BLaER1 (cell line): Measurements from ENCODE around the gene TRIM28.
"Not testable (repeated sequence)": the region's sequence is repeated elsewhere in the genome, so short reads cannot be mapped to it uniquely, and the experiment has no call there.

Experiments used
- H3K27ac ChIP-seq: shearing (Covaris generic); formaldehyde crosslinking; 2 replicates; pipeline ENCODE4 v1.8.1; 2022
- H3K27me3 ChIP-seq: shearing (Covaris generic); formaldehyde crosslinking; 2 replicates; pipeline ENCODE4 v1.8.1; 2022
- H3K36me3 ChIP-seq: shearing (Covaris generic); formaldehyde crosslinking; 2 replicates; pipeline ENCODE4 v1.8.1; 2022
- H3K4me1 ChIP-seq: shearing (Covaris generic); formaldehyde crosslinking; 2 replicates; pipeline ENCODE4 v1.8.1; 2022
- H3K4me2 ChIP-seq: shearing (Covaris generic); formaldehyde crosslinking; 2 replicates; pipeline ENCODE4 v1.8.1; 2022
- H3K4me3 ChIP-seq: shearing (Covaris generic); formaldehyde crosslinking; 2 replicates; pipeline ENCODE4 v1.8.1; 2022
- H3K9ac ChIP-seq: shearing (Covaris generic); formaldehyde crosslinking; 2 replicates; pipeline ENCODE4 v1.8.1; 2022
- H3K9me3 ChIP-seq: shearing (Covaris generic); formaldehyde crosslinking; 2 replicates; pipeline ENCODE4 v1.8.1; 2022
- H4K20me1 ChIP-seq: shearing (Covaris generic); formaldehyde crosslinking; 2 replicates; pipeline ENCODE4 v1.8.1; 2022
- Cebpa-rat ChIP-seq: shearing (Covaris generic); IDR thresholded peaks from 2 replicates; pipeline ENCODE4 v1.8.1; 2022

TRIM28 gene

GRCh38 chr19:58575183-58576041 lies 31.5 kb downstream of the TRIM28 start:
- no peak for TF ChIP-seq Cebpa-rat
- peak overlapping the region; percentile 82 for H3K4me3 ChIP-seq
- peak overlapping the region; percentile 72 for H3K27ac ChIP-seq
- H3K4me1 ChIP-seq, result peaks cover 72% of the 10 kb centered on the region
- H4K20me1 ChIP-seq, result peaks cover 15% of the 10 kb centered on the region
- no peaks in the 10 kb centered on the region for H3K27me3 ChIP-seq
- peak overlapping the region; percentile 98 for H3K4me2 ChIP-seq
- H3K9ac ChIP-seq, result peak overlapping the region; percentile 83
- H3K9me3 ChIP-seq, result no peaks in the 10 kb centered on the region
- H3K36me3 ChIP-seq, result peaks cover 11% of the 10 kb centered on the region; the same call in 1 of the 2 replicates

- H4K20me1 ChIP-seq, result peaks cover 29% of the 10 kb centered on the region
- H3K27me3 ChIP-seq, H3K9ac ChIP-seq, H3K4me3 ChIP-seq, H3K27ac ChIP-seq, H3K9me3 ChIP-seq: not testable (repeated sequence)
- peak overlapping the region; percentile 64 for H3K4me2 ChIP-seq
- peaks cover 30% of the 10 kb centered on the region for H3K36me3 ChIP-seq
- peaks cover 51% of the 10 kb centered on the region for H3K4me1 ChIP-seq
Observed at GRCh38 chr19:58577581-58577980, 33.7 kb downstream of the TRIM28 start.

- Histone ChIP-seq H4K20me1 (peaks cover 35% of the 10 kb centered on the region), H3K4me1 (peaks cover 51% of the 10 kb centered on the region), H3K4me2 (peak overlapping the region; percentile 64), H3K27me3 (no peaks in the 10 kb centered on the region), H3K9ac (no peak overlapping the region), H3K4me3 (no peak overlapping the region), H3K36me3 (peaks cover 37% of the 10 kb centered on the region), H3K9me3 (no peaks in the 10 kb centered on the region), H3K27ac (no peak overlapping the region)
- no peak for TF ChIP-seq Cebpa-rat
Observed at GRCh38 chr19:58578012-58578925, 34.4 kb downstream of the TRIM28 start.

- peaks cover 45% of the 10 kb centered on the region for H3K36me3 ChIP-seq
- H3K4me2 ChIP-seq, result peak overlapping the region; percentile 59
- 0 out of 2 replicates have a peak overlapping the region, but pooled peaks have one; percentile 6 for H3K27ac ChIP-seq
- no peak for TF ChIP-seq Cebpa-rat
- H3K4me1 ChIP-seq, result peaks cover 40% of the 10 kb centered on the region
- H3K9me3 ChIP-seq, result no peaks in the 10 kb centered on the region
- no peak overlapping the region for H3K9ac ChIP-seq
- H3K4me3 ChIP-seq, result no peak overlapping the region
- H4K20me1 ChIP-seq, result peaks cover 43% of the 10 kb centered on the region
- H3K27me3 ChIP-seq, result no peaks in the 10 kb centered on the region
Observed at GRCh38 chr19:58579473-58580142, 35.7 kb downstream of the TRIM28 start.

GRCh38 chr19:58581227-58582141 lies 37.6 kb downstream of the TRIM28 start:
- Histone ChIP-seq H4K20me1 (peaks cover 43% of the 10 kb centered on the region), H3K27ac (no peak overlapping the region), H3K36me3 (peaks cover 57% of the 10 kb centered on the region), H3K4me3 (no peak overlapping the region), H3K9ac (no peak overlapping the region), H3K4me2 (peak overlapping the region; percentile 28; the same call in 1 of the 2 replicates), H3K9me3 (no peaks in the 10 kb centered on the region), H3K4me1 (peaks cover 38% of the 10 kb centered on the region), H3K27me3 (no peaks in the 10 kb centered on the region)
- no peak for TF ChIP-seq Cebpa-rat

GRCh38 chr19:58582985-58583384 lies 39.1 kb downstream of the TRIM28 start:
- Histone ChIP-seq H3K27me3 (no peaks in the 10 kb centered on the region), H3K9ac (no peak overlapping the region)

GRCh38 chr19:58584498-58585441 lies 40.9 kb downstream of the TRIM28 start:
- peaks cover 5% of the 10 kb centered on the region for H3K4me1 ChIP-seq
- no peak overlapping the region for H3K4me3 ChIP-seq
- no peak for TF ChIP-seq Cebpa-rat
- H3K27ac ChIP-seq, result no peak overlapping the region
- no peak overlapping the region for H3K9ac ChIP-seq
- H3K9me3 ChIP-seq, result no peaks in the 10 kb centered on the region
- peaks cover 46% of the 10 kb centered on the region for H3K36me3 ChIP-seq
- no peak overlapping the region for H3K4me2 ChIP-seq
- H3K27me3 ChIP-seq, result no peaks in the 10 kb centered on the region
- peaks cover 28% of the 10 kb centered on the region; the same call in 1 of the 2 replicates for H4K20me1 ChIP-seq

More at GRCh38 chr19:58582985-58583384, 39.1 kb downstream of the TRIM28 start:
- H3K9me3 ChIP-seq, result no peaks in the 10 kb centered on the region
- peaks cover 23% of the 10 kb centered on the region for H3K4me1 ChIP-seq
- peaks cover 48% of the 10 kb centered on the region for H3K36me3 ChIP-seq
- no peak for TF ChIP-seq Cebpa-rat
- peaks cover 43% of the 10 kb centered on the region for H4K20me1 ChIP-seq
- no peak overlapping the region for H3K4me3 ChIP-seq
- H3K4me2 ChIP-seq, result no peak overlapping the region
- H3K27ac ChIP-seq, result no peak overlapping the region
